ENCODE data around the gene PEAK3.

Gene PEAK3

GRCh38 chr19:2273356-2274184 lies 8.4 kb downstream of the PEAK3 start:
- H3K4me1 ChIP-seq (ENCODE audit: control insufficient read depth, low read depth, low read length) = peaks cover 3% of the 10 kb centered on the region

GRCh38 chr19:2271234-2272103 lies 10.5 kb downstream of the PEAK3 start:
- H3K27me3 ChIP-seq (ENCODE audit: control insufficient read depth, insufficient read depth, low read length) = no peaks in the 10 kb centered on the region
- peak overlapping the region; percentile 91 for H3K4me3 ChIP-seq (ENCODE audit: low read length)
- peak overlapping the region; percentile 92 for H3K9ac ChIP-seq (ENCODE audit: low read length)
- no peak overlapping the region for H3K27ac ChIP-seq (ENCODE audit: low read length)
- no peaks in the 10 kb centered on the region for H3K9me3 ChIP-seq (ENCODE audit: control insufficient read depth, low read depth, low read length)
- H3K36me3 ChIP-seq (ENCODE audit: control insufficient read depth, low read depth, low read length) = peaks cover 12% of the 10 kb centered on the region
- H3K4me1 ChIP-seq (ENCODE audit: control insufficient read depth, low read depth, low read length) = peaks cover 3% of the 10 kb centered on the region

More at GRCh38 chr19:2273356-2274184, 8.4 kb downstream of the PEAK3 start:
- Histone ChIP-seq H3K27me3 (ENCODE audit: control insufficient read depth, insufficient read depth, low read length) (no peaks in the 10 kb centered on the region), H3K9ac (ENCODE audit: low read length) (no peak overlapping the region), H3K4me3 (ENCODE audit: low read length) (peak overlapping the region; percentile 45), H3K9me3 (ENCODE audit: control insufficient read depth, low read depth, low read length) (no peaks in the 10 kb centered on the region), H3K36me3 (ENCODE audit: control insufficient read depth, low read depth, low read length) (peaks cover 12% of the 10 kb centered on the region), H3K27ac (ENCODE audit: low read length) (no peak overlapping the region)

GRCh38 chr19:2270423-2271233 lies 11.3 kb downstream of the PEAK3 start:
- peaks cover 12% of the 10 kb centered on the region for H3K36me3 ChIP-seq (ENCODE audit: control insufficient read depth, low read depth, low read length)
- H3K4me1 ChIP-seq (ENCODE audit: control insufficient read depth, low read depth, low read length) = peaks cover 3% of the 10 kb centered on the region
- H3K9me3 ChIP-seq (ENCODE audit: control insufficient read depth, low read depth, low read length) = no peaks in the 10 kb centered on the region
- no peak overlapping the region for H3K27ac ChIP-seq (ENCODE audit: low read length)
- peak overlapping the region; percentile 92 for H3K9ac ChIP-seq (ENCODE audit: low read length)
- H3K4me3 ChIP-seq (ENCODE audit: low read length) = peak overlapping the region; percentile 91
- H3K27me3 ChIP-seq (ENCODE audit: control insufficient read depth, insufficient read depth, low read length) = no peaks in the 10 kb centered on the region

GRCh38 chr19:2270157-2270422 lies 11.9 kb downstream of the PEAK3 start:
- H3K9me3 ChIP-seq (ENCODE audit: control insufficient read depth, low read depth, low read length) = no peaks in the 10 kb centered on the region
- H3K9ac ChIP-seq (ENCODE audit: low read length) = peak overlapping the region; percentile 92
- no peaks in the 10 kb centered on the region for H3K27me3 ChIP-seq (ENCODE audit: control insufficient read depth, insufficient read depth, low read length)
- H3K4me1 ChIP-seq (ENCODE audit: control insufficient read depth, low read depth, low read length) = peaks cover 3% of the 10 kb centered on the region
- peak overlapping the region; percentile 91 for H3K4me3 ChIP-seq (ENCODE audit: low read length)
- peaks cover 12% of the 10 kb centered on the region for H3K36me3 ChIP-seq (ENCODE audit: control insufficient read depth, low read depth, low read length)
- H3K27ac ChIP-seq (ENCODE audit: low read length) = peak overlapping the region; percentile 53

GRCh38 chr19:2269244-2270156 lies 12.5 kb downstream of the PEAK3 start:
- H3K9ac ChIP-seq (ENCODE audit: low read length) = peak overlapping the region; percentile 92
- H3K36me3 ChIP-seq (ENCODE audit: control insufficient read depth, low read depth, low read length) = peaks cover 12% of the 10 kb centered on the region
- H3K9me3 ChIP-seq (ENCODE audit: control insufficient read depth, low read depth, low read length) = no peaks in the 10 kb centered on the region
- H3K27me3 ChIP-seq (ENCODE audit: control insufficient read depth, insufficient read depth, low read length) = no peaks in the 10 kb centered on the region
- H3K27ac ChIP-seq (ENCODE audit: low read length) = peak overlapping the region; percentile 53
- H3K4me3 ChIP-seq (ENCODE audit: low read length) = peak overlapping the region; percentile 91
- peaks cover 3% of the 10 kb centered on the region for H3K4me1 ChIP-seq (ENCODE audit: control insufficient read depth, low read depth, low read length)

- Histone ChIP-seq H3K36me3 (ENCODE audit: control insufficient read depth, low read depth, low read length) (peaks cover 12% of the 10 kb centered on the region), H3K4me1 (ENCODE audit: control insufficient read depth, low read depth, low read length) (peaks cover 3% of the 10 kb centered on the region), H3K9ac (ENCODE audit: low read length) (peak overlapping the region; percentile 64), H3K9me3 (ENCODE audit: control insufficient read depth, low read depth, low read length) (no peaks in the 10 kb centered on the region), H3K4me3 (ENCODE audit: low read length) (peak overlapping the region; percentile 91), H3K27me3 (ENCODE audit: control insufficient read depth, insufficient read depth, low read length) (no peaks in the 10 kb centered on the region), H3K27ac (ENCODE audit: low read length) (peak overlapping the region; percentile 65)
Observed at GRCh38 chr19:2268861-2269243, 13.1 kb downstream of the PEAK3 start.

- peaks cover 12% of the 10 kb centered on the region for H3K36me3 ChIP-seq (ENCODE audit: control insufficient read depth, low read depth, low read length)
- peak overlapping the region; percentile 91 for H3K4me3 ChIP-seq (ENCODE audit: low read length)
- peak overlapping the region; percentile 64 for H3K9ac ChIP-seq (ENCODE audit: low read length)
- H3K27me3 ChIP-seq (ENCODE audit: control insufficient read depth, insufficient read depth, low read length) = no peaks in the 10 kb centered on the region
- no peaks in the 10 kb centered on the region for H3K9me3 ChIP-seq (ENCODE audit: control insufficient read depth, low read depth, low read length)
- no peak overlapping the region for H3K27ac ChIP-seq (ENCODE audit: low read length)
- peaks cover 3% of the 10 kb centered on the region for H3K4me1 ChIP-seq (ENCODE audit: control insufficient read depth, low read depth, low read length)
Observed at GRCh38 chr19:2268480-2268830, 13.5 kb downstream of the PEAK3 start.

- Histone ChIP-seq H3K4me1 (ENCODE audit: control insufficient read depth, low read depth, low read length) (no peaks in the 10 kb centered on the region), H3K9ac (ENCODE audit: low read length) (no peak overlapping the region), H3K4me3 (ENCODE audit: low read length) (no peak overlapping the region)
Observed at GRCh38 chr19:2266183-2266993, 15.6 kb downstream of the PEAK3 start.

GRCh38 chr19:2261438-2262172 lies 20.4 kb downstream of the PEAK3 start:
- no peak overlapping the region for H3K4me3 ChIP-seq (ENCODE audit: low read length)
- no peaks in the 10 kb centered on the region for H3K27me3 ChIP-seq (ENCODE audit: control insufficient read depth, insufficient read depth, low read length)
- no peaks in the 10 kb centered on the region for H3K4me1 ChIP-seq (ENCODE audit: control insufficient read depth, low read depth, low read length)

More at GRCh38 chr19:2266183-2266993, 15.6 kb downstream of the PEAK3 start:
- H3K36me3 ChIP-seq (ENCODE audit: control insufficient read depth, low read depth, low read length) = no peaks in the 10 kb centered on the region
- H3K27me3 ChIP-seq (ENCODE audit: control insufficient read depth, insufficient read depth, low read length) = no peaks in the 10 kb centered on the region
- no peaks in the 10 kb centered on the region for H3K9me3 ChIP-seq (ENCODE audit: control insufficient read depth, low read depth, low read length)
- no peak overlapping the region for H3K27ac ChIP-seq (ENCODE audit: low read length)

More at GRCh38 chr19:2261438-2262172, 20.4 kb downstream of the PEAK3 start:
- H3K9me3 ChIP-seq (ENCODE audit: control insufficient read depth, low read depth, low read length) = no peaks in the 10 kb centered on the region
- no peaks in the 10 kb centered on the region for H3K36me3 ChIP-seq (ENCODE audit: control insufficient read depth, low read depth, low read length)
- H3K9ac ChIP-seq (ENCODE audit: low read length) = no peak overlapping the region
- no peak overlapping the region for H3K27ac ChIP-seq (ENCODE audit: low read length)

All from iPS-18a (cell line).